Keratinocyte (primary cell): ENCODE results near the gene METTL26. TPM values are rescaled to one million over a fixed set of nuclear protein-coding genes. Genes with fewer than 3 reads are reported as not detected.

Experiments used
- DNase-seq: peaks from one replicate; pipeline ENCODE4 v3.0.0-alpha.2; 2011; ENCODE audit warnings: low read depth, missing footprints, low spot score
- FAIRE-seq: peaks from 2 replicates; lab custom pipeline; 2011; peaks lifted over from hg19 to GRCh38; lab: Jason Lieb, UNC
- H2AFZ ChIP-seq: 2 replicates; pipeline ENCODE4 v1.6.0; 2012; ENCODE audit warnings: low read length, control low read depth, inconsistent platforms; ENCODE audit not compliant: control insufficient read depth
- H3K27ac ChIP-seq: 2 replicates; pipeline ENCODE4 v1.5.1; 2011; ENCODE audit warnings: low read length; ENCODE audit not compliant: control insufficient read depth, insufficient read depth
- H3K27me3 ChIP-seq: 3 replicates; pipeline ENCODE4 v1.6.0; 2011; ENCODE audit warnings: low read length; ENCODE audit not compliant: control insufficient read depth, insufficient read depth; ENCODE audit errors: extremely low read depth
- H3K36me3 ChIP-seq, 2 experiments: 2 replicates in 1 of 2; 3 replicates in 1 of 2; pipeline ENCODE4 v1.5.1; 2011; ENCODE audit warnings: low read length in 2 of 2, mild to moderate bottlenecking in 1 of 2; ENCODE audit not compliant: control insufficient read depth in 2 of 2, insufficient read depth in 2 of 2; ENCODE audit errors: extremely low read depth in 1 of 2
- H3K4me1 ChIP-seq: 3 replicates; pipeline ENCODE4 v1.5.1; 2011; ENCODE audit warnings: low read length; ENCODE audit not compliant: control insufficient read depth, insufficient read depth; ENCODE audit errors: extremely low read depth
- H3K4me2 ChIP-seq: 3 replicates; pipeline ENCODE4 v1.6.0; 2011; ENCODE audit warnings: low read depth, low read length; ENCODE audit not compliant: control insufficient read depth, insufficient read depth; ENCODE audit errors: extremely low read depth
- H3K4me3 ChIP-seq, 3 experiments: fragments of 200-600 bp in 1 of 3; sonication (generic) in 1 of 3; 2 replicates in 2 of 3; 3 replicates in 1 of 3; pipeline ENCODE4 v1.5.1; 2011 to 2016; ENCODE audit warnings: low read length in 3 of 3, mild to moderate bottlenecking in 3 of 3, control low read depth in 2 of 3, inconsistent platforms in 1 of 3, low read depth in 1 of 3, mixed read lengths in 1 of 3, mixed run types in 1 of 3, moderate library complexity in 1 of 3; ENCODE audit not compliant: control insufficient read depth in 2 of 3, insufficient read depth in 2 of 3; ENCODE audit errors: extremely low read depth in 1 of 3
- H3K79me2 ChIP-seq: 2 replicates; pipeline ENCODE4 v1.6.0; 2012; ENCODE audit warnings: low read length; ENCODE audit not compliant: control insufficient read depth, insufficient read depth
- H3K9ac ChIP-seq: 3 replicates; pipeline ENCODE4 v1.6.0; 2011; ENCODE audit warnings: low read length; ENCODE audit not compliant: control insufficient read depth, insufficient read depth; ENCODE audit errors: extremely low read depth
- H3K9me1 ChIP-seq: 3 replicates; pipeline ENCODE4 v1.6.0; 2011; ENCODE audit warnings: low read length; ENCODE audit not compliant: control insufficient read depth, insufficient read depth; ENCODE audit errors: extremely low read depth
- H3K9me3 ChIP-seq: 2 replicates; pipeline ENCODE4 v1.5.1; 2012; ENCODE audit warnings: low read depth, low read length; ENCODE audit not compliant: control insufficient read depth
- H4K20me1 ChIP-seq: 3 replicates; pipeline ENCODE4 v1.6.0; 2011; ENCODE audit warnings: low read length; ENCODE audit not compliant: control insufficient read depth, insufficient read depth; ENCODE audit errors: extremely low read depth
- EZH2 ChIP-seq: IDR thresholded peaks from one replicate; pipeline ENCODE4 v1.6.1; 2012; ENCODE audit warnings: inconsistent platforms, mild to moderate bottlenecking, low read length, moderate library complexity
- dilution Hi-C: fragments of 300-500 bp; cut with MboI; formaldehyde crosslinking; loops from one replicate; pipeline ENCODE4 v1.7.0; 2020; ENCODE audit warnings: low sequenced_read_pairs; ENCODE audit not compliant: extremely low pct_ligation_motif_present
- polyA plus RNA-seq, 5 experiments: library from polyadenylated mRNA; depleted of rRNA in 3 of 5; stranded (reverse) in 3 of 5; stranded (forward) in 1 of 5; unstranded in 1 of 5; fragments of >200 nt; gene quantifications; 1 replicate in 1 of 5; 2 replicates in 3 of 5; 3 replicates in 1 of 5; pipeline versions ENCODE4 v1.2.1 to v1.2.3, GENCODE V29; 2011 to 2012; ENCODE audit warnings: missing spikeins in 2 of 5, low read depth in 1 of 5, low replicate concordance in 1 of 5
- TF ChIP-seq, protein P1 (sequence below), 3 experiments: IDR thresholded peaks in 1 of 3; conservative IDR thresholded peaks in 1 of 3; optimal IDR thresholded peaks in 1 of 3; 2 replicates in 2 of 3; 3 replicates in 1 of 3; pipeline versions ENCODE3 to v1.5.1; 2011; ENCODE audit warnings: low read length in 3 of 3, mild to moderate bottlenecking in 3 of 3, moderate library complexity in 2 of 3, control low read depth in 1 of 3, inconsistent platforms in 1 of 3; ENCODE audit not compliant: insufficient read depth in 2 of 3; ENCODE audit errors: extremely low read depth in 1 of 3

Gene METTL26
- polyA plus RNA-seq, 1 donor (not counting 4 experiments of a cell fraction or from before 2014, with no cell fraction given) = 46.9 TPM

DNA sequence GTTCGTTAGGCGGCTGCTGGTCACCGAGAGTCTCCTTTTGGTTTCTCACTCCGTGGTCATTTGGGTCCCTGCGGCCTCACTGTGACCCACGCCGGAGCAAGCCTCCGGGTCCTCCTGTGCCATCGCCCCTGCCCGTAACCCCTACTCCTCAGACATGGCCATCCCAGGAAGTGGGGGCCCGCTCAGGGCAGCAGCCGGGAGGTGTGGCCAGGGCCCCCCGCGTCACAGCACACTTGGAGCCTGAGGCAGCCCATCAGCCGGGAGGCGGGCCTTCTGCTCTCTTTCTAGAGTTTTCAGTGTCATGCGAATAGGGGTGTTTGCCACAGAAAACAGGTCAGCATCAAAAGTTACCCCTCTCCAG is 13.2 kb downstream of the METTL26 start:
- DNase-seq (no peak), FAIRE-seq (no peak)
- H3K4me3 ChIP-seq = peak overlapping the region in 1 of 3 experiments; percentile 32
- TF ChIP-seq, protein P1, sequence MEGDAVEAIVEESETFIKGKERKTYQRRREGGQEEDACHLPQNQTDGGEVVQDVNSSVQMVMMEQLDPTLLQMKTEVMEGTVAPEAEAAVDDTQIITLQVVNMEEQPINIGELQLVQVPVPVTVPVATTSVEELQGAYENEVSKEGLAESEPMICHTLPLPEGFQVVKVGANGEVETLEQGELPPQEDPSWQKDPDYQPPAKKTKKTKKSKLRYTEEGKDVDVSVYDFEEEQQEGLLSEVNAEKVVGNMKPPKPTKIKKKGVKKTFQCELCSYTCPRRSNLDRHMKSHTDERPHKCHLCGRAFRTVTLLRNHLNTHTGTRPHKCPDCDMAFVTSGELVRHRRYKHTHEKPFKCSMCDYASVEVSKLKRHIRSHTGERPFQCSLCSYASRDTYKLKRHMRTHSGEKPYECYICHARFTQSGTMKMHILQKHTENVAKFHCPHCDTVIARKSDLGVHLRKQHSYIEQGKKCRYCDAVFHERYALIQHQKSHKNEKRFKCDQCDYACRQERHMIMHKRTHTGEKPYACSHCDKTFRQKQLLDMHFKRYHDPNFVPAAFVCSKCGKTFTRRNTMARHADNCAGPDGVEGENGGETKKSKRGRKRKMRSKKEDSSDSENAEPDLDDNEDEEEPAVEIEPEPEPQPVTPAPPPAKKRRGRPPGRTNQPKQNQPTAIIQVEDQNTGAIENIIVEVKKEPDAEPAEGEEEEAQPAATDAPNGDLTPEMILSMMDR (optimal IDR thresholded peaks at IDR 0.05 in 1 of 3, IDR thresholded peaks at IDR 0.05 in 1 of 3, conservative IDR thresholded peaks at IDR 0.05 in 1 of 3; ENCODE audit: extremely low read depth in 1 of 3, insufficient read depth in 2 of 3, low read length in 3 of 3) = no peak
- TF ChIP-seq EZH2 = no peak
- H3K79me2 ChIP-seq = no peaks in the 10 kb centered on the region
- peaks cover 21% of the 10 kb centered on the region for H3K27me3 ChIP-seq
- no peaks in the 10 kb centered on the region for H3K9me3 ChIP-seq
- no peak overlapping the region for H2AFZ ChIP-seq
- peaks cover 32% of the 10 kb centered on the region for H3K4me1 ChIP-seq
- peaks cover 11% of the 10 kb centered on the region for H4K20me1 ChIP-seq
- dilution Hi-C loops = no loop called here
- H3K4me2 ChIP-seq = peak overlapping the region; percentile 84
- no peak overlapping the region for H3K27ac ChIP-seq
- no peaks in the 10 kb centered on the region for H3K9me1 ChIP-seq
- H3K36me3 ChIP-seq = peaks cover 2 to 3% of the 10 kb centered on the region in 2 experiments
- peak overlapping the region; percentile 22 for H3K9ac ChIP-seq

DNA sequence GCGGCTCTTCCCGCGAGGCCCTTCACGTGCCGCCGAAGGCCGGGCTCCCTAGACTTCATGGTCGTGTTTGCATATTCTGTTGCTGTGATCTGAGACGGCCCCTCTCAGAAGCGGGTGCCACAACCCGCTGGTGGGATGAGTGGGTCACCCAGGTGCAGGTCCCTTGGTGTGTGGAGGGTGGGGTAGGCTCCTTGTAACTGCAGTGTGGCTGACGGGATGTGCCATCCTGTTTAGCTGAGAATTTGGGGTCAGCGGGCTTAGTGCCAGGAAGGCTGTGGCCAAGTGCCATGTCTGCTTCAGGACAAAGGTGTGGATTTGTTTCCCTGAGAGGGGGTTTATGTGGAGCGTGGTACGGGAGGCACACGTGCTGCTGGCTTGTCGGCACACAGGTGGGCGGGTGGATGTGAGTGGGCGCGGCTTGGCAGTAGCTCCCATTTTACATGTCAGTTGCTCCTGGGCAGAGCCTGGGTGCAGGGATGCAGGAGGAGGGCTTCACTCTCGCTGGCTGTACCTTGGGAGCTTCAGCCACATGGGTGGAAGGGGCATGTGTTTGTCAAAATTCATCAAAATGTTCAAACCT is 14.5 kb downstream of the METTL26 start:
- Histone ChIP-seq H3K27me3 (peaks cover 21% of the 10 kb centered on the region), H3K9me1 (no peaks in the 10 kb centered on the region), H3K4me1 (peaks cover 25% of the 10 kb centered on the region), H3K36me3 (peaks cover 2 to 3% of the 10 kb centered on the region in 2 experiments), H3K9me3 (no peaks in the 10 kb centered on the region), H2AFZ (no peak overlapping the region), H3K4me3 (peak overlapping the region in 1 of 3 experiments; percentile 59), H3K9ac (peak overlapping the region; percentile 22), H3K79me2 (no peaks in the 10 kb centered on the region), H3K4me2 (peak overlapping the region; percentile 84), H3K27ac (peak overlapping the region; percentile 26), H4K20me1 (peaks cover 11% of the 10 kb centered on the region)
- TF ChIP-seq, protein P1 (optimal IDR thresholded peaks at IDR 0.05 in 1 of 3, IDR thresholded peaks at IDR 0.05 in 1 of 3, conservative IDR thresholded peaks at IDR 0.05 in 1 of 3; ENCODE audit: extremely low read depth in 1 of 3, insufficient read depth in 2 of 3, low read length in 3 of 3) = no peak
- TF ChIP-seq EZH2 = no peak
- DNase-seq = no peak
- no peak for FAIRE-seq
- dilution Hi-C loops = no loop called here
